Midbrain (tissue), 1 donor: ENCODE measurements around the gene RHBDD1.
A peak's percentile ranks its signal among the peaks of the same experiment; 100 is the strongest.

Source experiments
- DNase-seq: peaks from one replicate; lab custom pipeline; 2025; lab: John Stamatoyannopoulos, UW

The RHBDD1 gene

GRCh38 chr2:226845386-226846116, 9.7 kb downstream of the RHBDD1 start:
- DNase-seq = no peak

- no peak for DNase-seq
Measured at GRCh38 chr2:226847090-226847489, 11.2 kb downstream of the RHBDD1 start.

GRCh38 chr2:226847511-226847910, 11.7 kb downstream of the RHBDD1 start:
- DNase-seq = no peak

GRCh38 chr2:226849349-226849748, 13.5 kb downstream of the RHBDD1 start:
- no peak for DNase-seq

GRCh38 chr2:226850024-226850423, 14.2 kb downstream of the RHBDD1 start:
- DNase-seq = no peak

- no peak for DNase-seq
Measured at GRCh38 chr2:226855787-226856186, 19.9 kb downstream of the RHBDD1 start.

- no peak for DNase-seq
Measured at GRCh38 chr2:226860087-226860486, 24.2 kb downstream of the RHBDD1 start.

- DNase-seq = no peak
Measured at GRCh38 chr2:226862623-226863022, 26.8 kb downstream of the RHBDD1 start.

GRCh38 chr2:226865273-226865672, 29.4 kb downstream of the RHBDD1 start:
- no peak for DNase-seq

- DNase-seq = no peak
Measured at GRCh38 chr2:226865710-226866109, 29.9 kb downstream of the RHBDD1 start.

GRCh38 chr2:226868331-226869162, 32.7 kb downstream of the RHBDD1 start:
- DNase-seq = no peak

- peak; percentile 51 for DNase-seq
Measured at GRCh38 chr2:226869371-226869770, 33.5 kb downstream of the RHBDD1 start.

GRCh38 chr2:226873051-226873620, 37.3 kb downstream of the RHBDD1 start:
- DNase-seq = no peak

- no peak for DNase-seq
Measured at GRCh38 chr2:226873826-226874225, 38.0 kb downstream of the RHBDD1 start.

- no peak for DNase-seq
Measured at GRCh38 chr2:226874749-226875148, 38.9 kb downstream of the RHBDD1 start.

- no peak for DNase-seq
Measured at GRCh38 chr2:226875438-226876225, 39.8 kb downstream of the RHBDD1 start.

- DNase-seq = peak; percentile 48
Measured at GRCh38 chr2:226877491-226877890, 41.6 kb downstream of the RHBDD1 start.

- no peak for DNase-seq
Measured at GRCh38 chr2:226881287-226881686, 45.4 kb downstream of the RHBDD1 start.

GRCh38 chr2:226882606-226883005, 46.8 kb downstream of the RHBDD1 start:
- no peak for DNase-seq

GRCh38 chr2:226883296-226883795, 47.5 kb downstream of the RHBDD1 start:
- no peak for DNase-seq

- no peak for DNase-seq
Measured at GRCh38 chr2:226884166-226884565, 48.3 kb downstream of the RHBDD1 start.
